Neutrophil (primary cell): ENCODE data around the gene B3GLCT.
"Not testable (repeated sequence)": the region's sequence is repeated elsewhere in the genome, so short reads cannot be mapped to it uniquely, and the experiment has no call there.

Source experiments
- H3K27ac ChIP-seq: fragments of 200-600 bp; sonication (generic); 2 replicates; pipeline ENCODE4 v1.5.1; 2016; ENCODE audit warnings: mild to moderate bottlenecking, moderate library complexity
- H3K27me3 ChIP-seq: fragments of 200-600 bp; sonication (generic); 2 replicates; pipeline ENCODE4 v1.6.0; 2016; ENCODE audit warnings: mild to moderate bottlenecking
- H3K36me3 ChIP-seq: fragments of 200-600 bp; sonication (generic); 2 replicates; pipeline ENCODE4 v1.5.1; 2017
- H3K4me1 ChIP-seq, 2 experiments: fragments of 200-600 bp in 1 of 2; sonication (generic) in 1 of 2; 1 replicate in 1 of 2; 2 replicates in 1 of 2; pipeline versions ENCODE4 v1.5.1 to v1.6.1; 2013 to 2016; ENCODE audit warnings: low read depth in 1 of 2, low read length in 1 of 2, mild to moderate bottlenecking in 1 of 2, moderate library complexity in 1 of 2; ENCODE audit not compliant: control insufficient read depth in 1 of 2, insufficient read depth in 1 of 2
- H3K4me3 ChIP-seq, 2 experiments: fragments of 200-600 bp in 1 of 2; sonication (generic) in 1 of 2; 1 replicate in 1 of 2; 2 replicates in 1 of 2; pipeline ENCODE4 v1.5.1; 2013 to 2016; ENCODE audit warnings: low read depth in 1 of 2, low read length in 1 of 2, mild to moderate bottlenecking in 1 of 2, moderate library complexity in 1 of 2
- H3K9me3 ChIP-seq: fragments of 200-600 bp; sonication (generic); 2 replicates; pipeline ENCODE4 v1.5.1; 2016
- CTCF ChIP-seq: fragments of 200-600 bp; sonication (generic); IDR thresholded peaks from 2 replicates; pipeline ENCODE4 v1.5.1; 2016; ENCODE audit warnings: antibody characterized with exemption

B3GLCT gene

GRCh38 chr13:31214435-31214834 is 14.7 kb downstream of the B3GLCT start:
- no peaks in the 10 kb centered on the region for H3K4me1 ChIP-seq
- H3K9me3 ChIP-seq: no peaks in the 10 kb centered on the region
- no peaks in the 10 kb centered on the region for H3K27me3 ChIP-seq
- no peaks in the 10 kb centered on the region for H3K36me3 ChIP-seq
- no peak for TF ChIP-seq CTCF
- no peak overlapping the region for H3K4me3 ChIP-seq
- no peak overlapping the region for H3K27ac ChIP-seq

GRCh38 chr13:31216916-31217315 is 17.1 kb downstream of the B3GLCT start:
- H3K4me3 ChIP-seq, H3K27me3 ChIP-seq, H3K9me3 ChIP-seq, H3K36me3 ChIP-seq, H3K4me1 ChIP-seq, H3K27ac ChIP-seq: not testable (repeated sequence)

GRCh38 chr13:31219909-31220598 is 20.3 kb downstream of the B3GLCT start:
- H3K9me3 ChIP-seq: no peaks in the 10 kb centered on the region
- H3K4me1 ChIP-seq: no peaks in the 10 kb centered on the region
- no peak for TF ChIP-seq CTCF
- H3K4me3 ChIP-seq: no peak overlapping the region
- H3K27me3 ChIP-seq: no peaks in the 10 kb centered on the region
- H3K27ac ChIP-seq: no peak overlapping the region
- no peaks in the 10 kb centered on the region for H3K36me3 ChIP-seq

GRCh38 chr13:31221057-31221456 is 21.3 kb downstream of the B3GLCT start:
- TF ChIP-seq CTCF: no peak
- Histone ChIP-seq H3K4me3 (no peak overlapping the region), H3K36me3 (no peaks in the 10 kb centered on the region), H3K27ac (no peak overlapping the region), H3K9me3 (no peaks in the 10 kb centered on the region), H3K27me3 (no peaks in the 10 kb centered on the region), H3K4me1 (no peaks in the 10 kb centered on the region)

- H3K4me3 ChIP-seq: no peak overlapping the region
- H3K4me1 ChIP-seq: no peaks in the 10 kb centered on the region
- H3K27me3 ChIP-seq: no peaks in the 10 kb centered on the region
- TF ChIP-seq CTCF: no peak
- H3K36me3 ChIP-seq: no peaks in the 10 kb centered on the region
- no peak overlapping the region for H3K27ac ChIP-seq
- no peaks in the 10 kb centered on the region for H3K9me3 ChIP-seq
Measured at GRCh38 chr13:31223215-31223614, 23.4 kb downstream of the B3GLCT start.

- Histone ChIP-seq H3K4me3 (no peak overlapping the region), H3K4me1 (no peaks in the 10 kb centered on the region), H3K9me3 (no peaks in the 10 kb centered on the region), H3K36me3 (no peaks in the 10 kb centered on the region), H3K27me3 (no peaks in the 10 kb centered on the region), H3K27ac (no peak overlapping the region)
- no peak for TF ChIP-seq CTCF
Measured at GRCh38 chr13:31223640-31224039, 23.9 kb downstream of the B3GLCT start.
